ENCODE results near the gene KLHL9. TPM values are rescaled to one million over a fixed set of nuclear protein-coding genes. Genes with fewer than 3 reads are reported as not detected.

Gene KLHL9
- total and polyA plus RNA-seq, 2 donors, result 14.4 to 24.8 TPM

DNA sequence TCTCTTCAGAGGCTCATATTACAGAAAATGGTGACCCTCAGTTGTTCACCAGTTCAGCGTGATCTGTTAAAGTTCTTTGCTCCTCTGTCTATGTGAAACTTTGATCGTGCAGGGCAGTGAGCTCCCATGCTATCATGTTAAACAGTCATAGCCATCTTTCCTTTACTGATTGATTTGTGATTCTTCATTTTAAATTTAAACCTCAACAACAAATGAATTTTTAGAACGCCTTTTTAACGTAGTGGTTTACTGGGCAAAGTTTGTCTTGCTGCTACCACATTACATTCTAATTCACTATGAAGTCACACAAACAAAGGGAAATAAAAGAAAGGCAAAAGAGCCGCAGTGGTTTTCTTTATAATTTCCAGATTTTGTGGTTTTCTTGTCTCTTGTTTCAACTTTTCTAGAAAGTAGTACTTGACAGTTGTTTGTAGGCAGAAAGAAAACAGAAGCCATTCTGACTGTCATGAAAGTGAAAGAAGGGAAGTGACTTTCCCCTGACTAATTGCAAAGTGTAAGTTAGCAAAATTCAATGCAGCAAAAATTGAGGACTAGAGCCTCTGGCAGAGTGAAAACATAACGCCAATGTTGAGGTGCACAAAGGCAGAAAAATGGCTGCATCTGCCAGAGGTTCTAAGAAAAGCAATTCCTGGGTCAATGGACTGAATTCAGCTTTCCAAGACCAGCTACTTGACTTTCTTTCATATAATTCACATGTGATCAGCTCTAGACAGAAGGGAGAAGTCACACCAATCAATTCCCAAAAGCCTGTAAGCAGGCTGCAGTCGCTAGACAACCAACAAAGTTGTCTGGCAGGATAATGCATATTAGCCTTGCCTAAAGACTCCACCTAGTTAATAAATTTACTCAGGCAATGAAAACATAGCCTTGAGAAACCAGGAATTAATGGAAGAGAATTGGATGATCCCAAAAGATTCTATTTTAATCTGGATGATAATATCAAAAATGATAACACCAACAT, 22.6 kb upstream of the KLHL9 start:
- Histone ChIP-seq H3K9me3 (ENCODE audit: control insufficient read depth in 2 of 2, insufficient read depth in 1 of 2, low read length in 1 of 2) (no peaks in the 10 kb centered on the region), H3K4me3 (ENCODE audit: low read length in 2 of 2) (no peak overlapping the region), H3K36me3 (ENCODE audit: control insufficient read depth in 2 of 2, insufficient read depth in 2 of 2, low read length in 1 of 2) (no peaks in the 10 kb centered on the region), H3K27ac (ENCODE audit: low read depth in 1 of 2, low read length in 1 of 2) (no peak overlapping the region), H3K27me3 (ENCODE audit: control insufficient read depth in 2 of 2, insufficient read depth in 1 of 2, low read length in 1 of 2) (no peaks in the 10 kb centered on the region), H3K4me1 (ENCODE audit: control insufficient read depth in 2 of 2, insufficient read depth in 2 of 2, low read length in 2 of 2) (peaks cover 0 to 3% of the 10 kb centered on the region in 2 donors)
- peak in 6 of 9 donors; percentile 9 to 63 (median 24) for DNase-seq (ENCODE audit: low read depth in 6 of 9, low spot score in 9 of 9)
- 41% methylated on average over 7 of the region's 7 CpGs for WGBS

- 97% methylated on average over 1 of the region's 1 CpG for WGBS
- H3K27ac ChIP-seq (ENCODE audit: low read depth in 1 of 2, low read length in 1 of 2), result no peak within 1 kb of the TSS
- no peaks in the 10 kb centered on the region for H3K9me3 ChIP-seq (ENCODE audit: control insufficient read depth in 2 of 2, insufficient read depth in 1 of 2, low read length in 1 of 2)
- H3K4me3 ChIP-seq (ENCODE audit: low read length in 2 of 2), result no peak within 1 kb of the TSS
- no peaks in the 10 kb centered on the region for H3K27me3 ChIP-seq (ENCODE audit: control insufficient read depth in 2 of 2, insufficient read depth in 1 of 2, low read length in 1 of 2)
- no peaks in the 10 kb centered on the region for H3K4me1 ChIP-seq (ENCODE audit: control insufficient read depth in 2 of 2, insufficient read depth in 2 of 2, low read length in 2 of 2)
- DNase-seq (ENCODE audit: low read depth in 6 of 9, low spot score in 9 of 9), result no peak
- H3K36me3 ChIP-seq (ENCODE audit: control insufficient read depth in 2 of 2, insufficient read depth in 2 of 2, low read length in 1 of 2), result no peaks in the 10 kb centered on the region
Observed at GRCh38 chr9:21350787-21351186, 15.6 kb upstream of the KLHL9 start, which contains the start of gene IFNA6. TSS of gene IFNA6 (minus strand) at chr9:21350887. CDS start at chr9:21350887, 0 bp downstream.

GRCh38 chr9:21348430-21348970, 13.3 kb upstream of the KLHL9 start:
- Histone ChIP-seq H3K27me3 (ENCODE audit: control insufficient read depth in 2 of 2, insufficient read depth in 1 of 2, low read length in 1 of 2) (no peaks in the 10 kb centered on the region), H3K4me1 (ENCODE audit: control insufficient read depth in 2 of 2, insufficient read depth in 2 of 2, low read length in 2 of 2) (no peaks in the 10 kb centered on the region), H3K27ac (ENCODE audit: low read depth in 1 of 2, low read length in 1 of 2) (no peak overlapping the region), H3K4me3 (ENCODE audit: low read length in 2 of 2) (no peak overlapping the region), H3K36me3 (ENCODE audit: control insufficient read depth in 2 of 2, insufficient read depth in 2 of 2, low read length in 1 of 2) (no peaks in the 10 kb centered on the region), H3K9me3 (ENCODE audit: control insufficient read depth in 2 of 2, insufficient read depth in 1 of 2, low read length in 1 of 2) (no peaks in the 10 kb centered on the region)
- DNase-seq (ENCODE audit: low read depth in 6 of 9, low spot score in 9 of 9), result no peak
- WGBS, result 94% methylated on average over 3 of the region's 3 CpGs

DNA sequence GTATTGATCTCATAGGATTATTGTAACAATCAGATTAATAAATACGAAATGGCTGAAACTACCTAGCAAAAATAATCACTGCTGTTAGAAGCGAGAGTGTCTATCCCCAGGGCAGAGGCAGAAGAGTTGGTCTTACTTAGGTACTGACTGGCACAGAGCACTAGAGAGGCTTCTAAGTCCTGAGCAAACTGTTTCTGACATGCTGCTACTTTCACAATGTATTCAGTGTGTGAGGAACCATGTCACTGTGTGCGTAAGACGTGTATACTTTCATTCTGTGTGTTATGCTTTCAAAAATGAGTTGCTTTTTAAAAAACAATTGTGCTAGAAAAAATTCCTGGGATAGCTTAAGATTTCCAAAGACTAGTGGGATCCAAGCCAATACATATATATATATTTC, 5.5 kb upstream of the KLHL9 start:
- DNase-seq (ENCODE audit: low read depth in 6 of 9, low spot score in 9 of 9), result no peak
- Histone ChIP-seq H3K27me3 (ENCODE audit: control insufficient read depth in 2 of 2, insufficient read depth in 1 of 2, low read length in 1 of 2) (no peaks in the 10 kb centered on the region), H3K27ac (ENCODE audit: low read depth in 1 of 2, low read length in 1 of 2) (no peak overlapping the region), H3K36me3 (ENCODE audit: control insufficient read depth in 2 of 2, insufficient read depth in 2 of 2, low read length in 1 of 2) (no peaks in the 10 kb centered on the region), H3K4me1 (ENCODE audit: control insufficient read depth in 2 of 2, insufficient read depth in 2 of 2, low read length in 2 of 2) (no peaks in the 10 kb centered on the region), H3K9me3 (ENCODE audit: control insufficient read depth in 2 of 2, insufficient read depth in 1 of 2, low read length in 1 of 2) (no peaks in the 10 kb centered on the region), H3K4me3 (ENCODE audit: low read length in 2 of 2) (no peak overlapping the region)
- 98% methylated on average over 4 of the region's 4 CpGs for WGBS

DNA sequence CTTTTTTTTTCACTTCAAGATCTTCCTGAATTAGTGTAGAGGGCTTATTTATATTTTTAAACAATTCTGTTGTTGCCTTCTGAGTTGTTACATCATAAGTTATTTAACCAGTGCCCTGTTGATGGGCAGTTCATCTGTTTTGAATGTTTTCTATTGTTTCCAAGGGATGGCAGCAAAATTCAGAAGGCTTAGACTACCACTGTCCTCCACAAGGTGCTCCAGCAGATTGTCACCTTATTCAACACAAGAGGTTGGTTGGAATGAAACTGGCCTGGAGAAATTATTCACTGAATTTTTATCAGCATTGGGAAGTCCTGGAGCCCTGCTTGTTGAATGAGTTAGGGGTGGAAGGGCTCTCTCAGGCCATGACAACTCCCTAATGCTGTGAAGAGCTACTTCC, 1.3 kb upstream of the KLHL9 start:
- Histone ChIP-seq H3K4me1 (ENCODE audit: control insufficient read depth in 2 of 2, insufficient read depth in 2 of 2, low read length in 2 of 2) (peaks cover 13 to 14% of the 10 kb centered on the region in 2 donors), H3K27ac (ENCODE audit: low read depth in 1 of 2, low read length in 1 of 2) (no peak overlapping the region), H3K4me3 (ENCODE audit: low read length in 2 of 2) (no peak overlapping the region), H3K36me3 (ENCODE audit: control insufficient read depth in 2 of 2, insufficient read depth in 2 of 2, low read length in 1 of 2) (peaks cover 0 to 8% of the 10 kb centered on the region in 2 donors), H3K27me3 (ENCODE audit: control insufficient read depth in 2 of 2, insufficient read depth in 1 of 2, low read length in 1 of 2) (no peaks in the 10 kb centered on the region), H3K9me3 (ENCODE audit: control insufficient read depth in 2 of 2, insufficient read depth in 1 of 2, low read length in 1 of 2) (no peaks in the 10 kb centered on the region)
- no peak for DNase-seq (ENCODE audit: low read depth in 6 of 9, low spot score in 9 of 9)

GRCh38 chr9:21333226-21333625, 2.0 kb downstream of the KLHL9 start:
- WGBS, result 98% methylated on average over 2 of the region's 2 CpGs
- no peak overlapping the region for H3K4me3 ChIP-seq (ENCODE audit: low read length in 2 of 2)
- peaks cover 13 to 14% of the 10 kb centered on the region in 2 donors for H3K4me1 ChIP-seq (ENCODE audit: control insufficient read depth in 2 of 2, insufficient read depth in 2 of 2, low read length in 2 of 2)
- DNase-seq (ENCODE audit: low read depth in 6 of 9, low spot score in 9 of 9), result no peak
- H3K9me3 ChIP-seq (ENCODE audit: control insufficient read depth in 2 of 2, insufficient read depth in 1 of 2, low read length in 1 of 2), result no peaks in the 10 kb centered on the region
- H3K36me3 ChIP-seq (ENCODE audit: control insufficient read depth in 2 of 2, insufficient read depth in 2 of 2, low read length in 1 of 2), result peaks cover 0 to 8% of the 10 kb centered on the region in 2 donors
- no peaks in the 10 kb centered on the region for H3K27me3 ChIP-seq (ENCODE audit: control insufficient read depth in 2 of 2, insufficient read depth in 1 of 2, low read length in 1 of 2)
- no peak overlapping the region for H3K27ac ChIP-seq (ENCODE audit: low read depth in 1 of 2, low read length in 1 of 2)

DNA sequence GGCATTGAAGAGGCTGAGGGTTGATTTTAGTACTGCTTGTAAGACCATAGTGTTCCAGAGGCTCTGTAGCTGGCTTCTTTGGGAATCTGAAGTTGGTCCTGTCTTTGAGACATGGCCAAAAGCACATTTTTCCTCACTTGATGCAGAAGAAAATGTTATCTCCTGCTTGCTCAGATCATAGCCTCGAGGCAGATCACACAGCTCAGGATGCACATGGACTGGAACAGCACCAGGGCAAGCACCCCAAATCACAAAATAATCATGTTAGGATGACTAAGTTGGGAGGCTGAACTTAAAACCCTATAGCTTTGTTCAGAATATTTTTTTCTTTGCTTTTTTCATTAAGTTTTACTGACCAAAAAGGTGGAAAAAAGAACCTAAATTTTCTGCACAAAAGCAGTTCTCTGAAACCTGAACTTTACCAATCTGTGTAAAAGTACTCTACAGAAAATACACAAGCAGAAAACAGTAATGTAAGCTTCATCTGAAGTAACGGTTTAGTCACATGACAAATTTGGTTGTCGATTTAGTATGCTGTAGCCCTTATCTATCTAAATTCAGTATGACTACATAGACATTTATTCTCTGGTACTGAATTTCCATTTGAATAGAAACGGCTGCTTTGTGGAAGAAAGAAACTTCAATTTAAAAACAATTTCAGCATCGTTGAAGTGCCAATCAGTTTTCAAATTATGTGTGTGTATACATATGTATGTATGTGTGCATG, 3.4 kb downstream of the KLHL9 start:
- no peaks in the 10 kb centered on the region for H3K27me3 ChIP-seq (ENCODE audit: control insufficient read depth in 2 of 2, insufficient read depth in 1 of 2, low read length in 1 of 2)
- H3K36me3 ChIP-seq (ENCODE audit: control insufficient read depth in 2 of 2, insufficient read depth in 2 of 2, low read length in 1 of 2), result peaks cover 0 to 8% of the 10 kb centered on the region in 2 donors
- WGBS, result 85% methylated on average over 5 of the region's 5 CpGs
- H3K4me1 ChIP-seq (ENCODE audit: control insufficient read depth in 2 of 2, insufficient read depth in 2 of 2, low read length in 2 of 2), result peaks cover 13 to 14% of the 10 kb centered on the region in 2 donors
- no peak for DNase-seq (ENCODE audit: low read depth in 6 of 9, low spot score in 9 of 9)
- no peak overlapping the region for H3K27ac ChIP-seq (ENCODE audit: low read depth in 1 of 2, low read length in 1 of 2)
- no peaks in the 10 kb centered on the region for H3K9me3 ChIP-seq (ENCODE audit: control insufficient read depth in 2 of 2, insufficient read depth in 1 of 2, low read length in 1 of 2)
- no peak overlapping the region for H3K4me3 ChIP-seq (ENCODE audit: low read length in 2 of 2)

- WGBS, result 47% methylated on average over 2 of the region's 2 CpGs
- Histone ChIP-seq H3K9me3 (ENCODE audit: control insufficient read depth in 2 of 2, insufficient read depth in 1 of 2, low read length in 1 of 2) (no peaks in the 10 kb centered on the region), H3K36me3 (ENCODE audit: control insufficient read depth in 2 of 2, insufficient read depth in 2 of 2, low read length in 1 of 2) (peaks cover 6 to 18% of the 10 kb centered on the region in 2 donors), H3K4me3 (ENCODE audit: low read length in 2 of 2) (no peak overlapping the region), H3K4me1 (ENCODE audit: control insufficient read depth in 2 of 2, insufficient read depth in 2 of 2, low read length in 2 of 2) (peaks cover 0 to under 1% of the 10 kb centered on the region in 2 donors), H3K27me3 (ENCODE audit: control insufficient read depth in 2 of 2, insufficient read depth in 1 of 2, low read length in 1 of 2) (no peaks in the 10 kb centered on the region), H3K27ac (ENCODE audit: low read depth in 1 of 2, low read length in 1 of 2) (no peak overlapping the region)
- peak in 8 of 9 donors; percentile 25 to 77 (median 38) for DNase-seq (ENCODE audit: low read depth in 6 of 9, low spot score in 9 of 9)
Observed at GRCh38 chr9:21326526-21327139, 8.6 kb downstream of the KLHL9 start.

Measured in thymus (tissue), 11 donors.